T follicular helper cell (primary cell): ENCODE results near the gene OR56B1.

Experiments used
- DNase-seq: peaks from one replicate; pipeline ENCODE4 v3.0.0-alpha.2; 2020; ENCODE audit warnings: low read depth

OR56B1 gene

DNA sequence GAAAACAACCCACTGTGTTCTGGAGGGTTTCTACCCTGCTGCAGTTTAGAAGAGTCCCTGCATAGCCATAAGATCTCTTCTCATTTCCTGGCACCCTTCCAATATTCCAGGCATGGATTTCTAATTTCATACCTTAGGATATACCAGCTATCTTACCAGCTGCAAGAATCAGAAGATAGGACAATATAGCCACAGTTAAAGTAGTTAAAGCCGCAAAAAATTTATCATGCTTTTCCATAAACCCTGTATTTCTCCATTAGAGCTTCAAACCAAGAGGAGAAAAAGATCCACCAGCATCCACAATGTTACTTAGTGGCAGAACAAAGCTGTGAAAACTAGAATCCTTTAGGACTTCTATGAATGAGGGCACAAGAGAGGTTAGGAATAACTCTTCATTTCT is 8.6 kb upstream of the OR56B1 start:
- DNase-seq = no peak

- DNase-seq = no peak
Measured at GRCh38 chr11:5737091-5737490, 843 bp downstream of the OR56B1 start.

- no peak for DNase-seq
Measured at GRCh38 chr11:5737670-5738392, 1.6 kb downstream of the OR56B1 start.

DNA sequence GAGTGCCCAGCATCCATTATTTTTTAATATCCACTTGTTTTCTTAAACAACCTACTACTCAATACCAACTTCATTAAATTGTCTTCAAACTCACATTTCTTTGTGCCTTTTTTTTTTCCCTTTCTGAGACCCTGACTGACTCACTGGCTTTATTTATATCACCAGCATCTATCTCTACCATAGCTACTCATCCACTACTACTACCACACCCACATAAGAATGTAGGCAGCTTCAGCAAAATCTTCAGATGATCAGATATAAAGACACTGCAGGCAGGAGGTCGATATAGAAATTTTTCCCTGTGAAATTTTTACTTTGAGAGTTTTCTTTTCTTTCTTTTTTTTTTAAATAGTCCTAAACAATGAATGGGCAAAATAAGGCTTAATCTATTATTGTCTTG is 2.2 kb downstream of the OR56B1 start:
- DNase-seq = no peak

- no peak for DNase-seq
Measured at GRCh38 chr11:5746614-5747013, 10.4 kb downstream of the OR56B1 start.

DNA sequence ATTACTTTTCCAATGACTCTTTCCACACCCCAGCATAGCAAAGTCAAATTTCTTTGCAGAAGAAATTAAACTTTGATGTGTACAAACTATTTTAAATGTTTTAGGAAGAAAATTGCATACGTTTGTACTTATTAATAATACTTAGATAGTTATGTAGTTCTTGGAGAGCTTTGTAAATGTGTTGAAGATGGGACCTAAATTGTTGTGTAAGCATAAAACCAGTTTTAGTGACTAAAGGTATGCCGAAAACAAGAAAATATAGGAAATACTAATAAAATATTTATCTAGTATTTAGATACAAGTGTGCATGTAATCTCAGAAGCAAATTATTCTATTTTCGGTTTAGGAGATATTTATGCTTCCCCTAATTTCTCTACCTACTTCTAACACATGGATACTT is 13.6 kb downstream of the OR56B1 start:
- DNase-seq = no peak

- no peak for DNase-seq
Measured at GRCh38 chr11:5753943-5754342, 17.7 kb downstream of the OR56B1 start, which contains the start of gene OR52N4. TSS of gene OR52N4 (plus strand) at chr11:5754243. CDS start at chr11:5754741, 498 bp downstream.

DNA sequence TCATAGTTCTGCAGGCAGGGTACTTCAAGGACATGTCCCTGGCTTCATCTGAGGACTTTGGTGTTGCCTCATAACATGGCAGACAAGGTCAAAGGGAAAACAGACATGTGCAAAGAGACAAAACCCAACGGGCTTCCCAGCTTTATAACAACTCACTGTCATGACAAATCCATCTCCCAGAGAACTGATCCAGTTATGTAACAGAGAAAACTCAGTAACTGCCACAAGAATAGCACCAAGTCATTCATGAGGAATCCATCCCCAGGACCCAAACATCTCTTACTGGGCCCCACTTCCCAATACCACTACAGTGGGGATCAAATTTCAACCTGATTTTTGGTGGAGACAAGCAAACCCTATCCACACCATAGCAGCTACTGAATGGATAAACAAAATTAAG is 30.8 kb downstream of the OR56B1 start:
- no peak for DNase-seq

DNA sequence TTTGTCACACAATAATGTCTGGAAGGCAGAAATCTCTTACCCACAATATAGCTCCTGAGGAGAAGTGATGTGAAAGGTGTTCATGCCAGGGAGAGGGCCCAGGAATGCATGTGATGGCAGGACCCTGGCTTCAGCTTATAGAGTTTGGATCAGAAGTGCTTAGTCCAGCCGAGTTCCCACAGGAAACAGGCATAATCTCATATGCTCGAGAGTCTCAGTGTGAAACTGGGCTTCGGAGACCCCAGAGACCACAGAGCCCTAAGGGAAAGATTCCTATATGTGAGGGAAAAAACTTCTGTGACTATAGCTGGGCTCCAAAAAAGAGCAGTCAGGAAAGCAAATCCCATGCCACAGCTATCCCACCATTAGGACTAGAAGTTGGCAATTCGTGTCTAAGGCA is 47.0 kb downstream of the OR56B1 start, which contains the start of gene OR52N5:
Gene OR52N5 (minus strand): TSS at position 101 of the 400 bp plus-strand sequence. CDS start 4,721 bp downstream, outside the sequence.
- no peak for DNase-seq
